HG02943 (cell line): Measurements from ENCODE around the gene VIM.

ENCODE experiments used
- ATAC-seq: cut with Tn5 transposase; IDR thresholded peaks from one replicate; pipeline ENCODE4 v1.9.1; 2021; ENCODE audit warnings: mild to moderate bottlenecking, low read depth, moderate library complexity; ENCODE audit not compliant: unreplicated experiment

The VIM gene

GRCh38 chr10:17209302-17209701 is 18.7 kb upstream of the VIM start:
- no peak for ATAC-seq

- no peak for ATAC-seq
Observed at GRCh38 chr10:17209881-17210280, 18.2 kb upstream of the VIM start.

GRCh38 chr10:17210361-17210760 is 17.7 kb upstream of the VIM start:
- ATAC-seq, result no peak

GRCh38 chr10:17212802-17213221 is 15.2 kb upstream of the VIM start:
- ATAC-seq, result no peak

- no peak for ATAC-seq
Observed at GRCh38 chr10:17213646-17214349, 14.2 kb upstream of the VIM start.

GRCh38 chr10:17214526-17214925 is 13.5 kb upstream of the VIM start:
- no peak for ATAC-seq

- no peak for ATAC-seq
Observed at GRCh38 chr10:17214971-17215781, 12.9 kb upstream of the VIM start.

- no peak for ATAC-seq
Observed at GRCh38 chr10:17215782-17216122, 12.3 kb upstream of the VIM start.

- peak; percentile 100 for ATAC-seq
Observed at GRCh38 chr10:17216217-17216900, 11.7 kb upstream of the VIM start.

GRCh38 chr10:17216901-17217395 is 11.1 kb upstream of the VIM start:
- no peak for ATAC-seq

- ATAC-seq, result no peak
Observed at GRCh38 chr10:17217631-17218232, 10.3 kb upstream of the VIM start.

GRCh38 chr10:17219024-17219423 is 9.0 kb upstream of the VIM start:
- no peak for ATAC-seq

- ATAC-seq, result no peak
Observed at GRCh38 chr10:17220652-17221100, 7.4 kb upstream of the VIM start.

- ATAC-seq, result no peak
Observed at GRCh38 chr10:17222329-17222728, 5.7 kb upstream of the VIM start.

GRCh38 chr10:17225808-17226207 is 2.2 kb upstream of the VIM start:
- no peak for ATAC-seq

GRCh38 chr10:17226891-17227303 is 1.1 kb upstream of the VIM start:
- no peak for ATAC-seq

GRCh38 chr10:17227367-17228090 is 512 bp upstream of the VIM start:
- ATAC-seq, result no peak

- ATAC-seq, result peak; percentile 16
Observed at GRCh38 chr10:17229016-17229716, 1.1 kb downstream of the VIM start.

GRCh38 chr10:17229717-17229966 is 1.6 kb downstream of the VIM start:
- peak; percentile 3 for ATAC-seq
